HEK293T (cell line): Measurements from ENCODE around the gene FAM24A.

ENCODE experiments used
- CTCF ChIA-PET: fragments of 350-600 bp; formaldehyde crosslinking; extraction: SDS; loops from one replicate; lab custom pipeline; 2021; ENCODE audit warnings: antibody characterized with exemption, inconsistent platforms; lab: Yijun Ruan, JAX
- POLR2A ChIA-PET: fragments of 350-600 bp; formaldehyde crosslinking; extraction: SDS; loops from one replicate; lab custom pipeline; 2020; ENCODE audit warnings: antibody characterized with exemption, inconsistent platforms; lab: Yijun Ruan, JAX
- DNase-seq: peaks from one replicate; pipeline ENCODE4 v3.0.0; 2012; ENCODE audit warnings: mixed read lengths; ENCODE audit errors: extremely low spot score
- ARNT ChIP-seq: fragments of 450-650 bp; IDR thresholded peaks from 2 replicates; pipeline ENCODE4 v1.6.1; 2017; ENCODE audit warnings: mild to moderate bottlenecking
- BHLHE40 ChIP-seq: fragments of 450-650 bp; IDR thresholded peaks from 2 replicates; pipeline ENCODE4 v1.6.1; 2016; ENCODE audit warnings: mild to moderate bottlenecking, moderate library complexity, borderline replicate concordance
- CTBP1 ChIP-seq: fragments of 450-650 bp; IDR thresholded peaks from 2 replicates; pipeline ENCODE4 v1.6.1; 2016; ENCODE audit warnings: borderline replicate concordance
- ELF4 ChIP-seq: fragments of 450-650 bp; IDR thresholded peaks from 2 replicates; pipeline ENCODE4 v1.6.1; 2017; ENCODE audit warnings: antibody characterized with exemption
- FOXA1 ChIP-seq: fragments of 450-650 bp; IDR thresholded peaks from 2 replicates; pipeline ENCODE4 v1.6.1; 2016; ENCODE audit warnings: mild to moderate bottlenecking
- FOXK2 ChIP-seq: fragments of 450-650 bp; IDR thresholded peaks from 2 replicates; pipeline ENCODE4 v1.6.1; 2016; ENCODE audit warnings: mild to moderate bottlenecking
- FOXM1 ChIP-seq: fragments of 450-650 bp; IDR thresholded peaks from 2 replicates; pipeline ENCODE4 v1.6.1; 2017; ENCODE audit warnings: mild to moderate bottlenecking, borderline replicate concordance
- HDGF ChIP-seq: fragments of 450-650 bp; IDR thresholded peaks from 2 replicates; pipeline ENCODE4 v1.6.1; 2017; ENCODE audit warnings: antibody characterized with exemption, borderline replicate concordance
- L3MBTL2 ChIP-seq: fragments of 450-650 bp; conservative IDR thresholded peaks from 2 replicates; pipeline ENCODE4 v1.6.1; 2016; ENCODE audit warnings: mild to moderate bottlenecking
- LEF1 ChIP-seq: fragments of 450-650 bp; IDR thresholded peaks from 2 replicates; pipeline ENCODE4 v1.6.1; 2017; ENCODE audit warnings: mild to moderate bottlenecking, borderline replicate concordance
- NFRKB ChIP-seq: fragments of 450-650 bp; IDR thresholded peaks from 2 replicates; pipeline ENCODE4 v1.6.1; 2016; ENCODE audit warnings: mild to moderate bottlenecking, moderate library complexity
- PKNOX1 ChIP-seq: fragments of 450-650 bp; IDR thresholded peaks from 2 replicates; pipeline ENCODE4 v1.6.1; 2016
- SP1 ChIP-seq: fragments of 450-650 bp; IDR thresholded peaks from 2 replicates; pipeline ENCODE4 v1.6.1; 2017
- SUZ12 ChIP-seq: fragments of 450-650 bp; IDR thresholded peaks from 2 replicates; pipeline ENCODE4 v1.6.1; 2016; ENCODE audit warnings: mild to moderate bottlenecking
- TARDBP ChIP-seq: fragments of 450-650 bp; IDR thresholded peaks from 2 replicates; pipeline ENCODE4 v1.6.1; 2016
- ZNF384 ChIP-seq: fragments of 450-650 bp; IDR thresholded peaks from 2 replicates; pipeline ENCODE4 v1.6.1; 2016

Gene FAM24A

GRCh38 chr10:122875843-122876466 is 34.5 kb upstream of the FAM24A start:
- no peak for DNase-seq
- ChIA-PET POLR2A (no interaction called here), CTCF (no interaction called here)
- no peak for TF ChIP-seq PKNOX1

- ChIA-PET CTCF (no interaction called here), POLR2A (no interaction called here)
- DNase-seq, result no peak
- no peak for TF ChIP-seq SP1
- TF ChIP-seq SUZ12, result no peak
- no peak for TF ChIP-seq BHLHE40
- TF ChIP-seq NFRKB, result no peak
- TF ChIP-seq ZNF384, result no peak
- TF ChIP-seq LEF1, result no peak
- no peak for TF ChIP-seq FOXM1
- TF ChIP-seq ARNT, result no peak
- TF ChIP-seq FOXK2, result no peak
- no peak for TF ChIP-seq L3MBTL2
- TF ChIP-seq HDGF, result no peak
- TF ChIP-seq TARDBP, result no peak
- TF ChIP-seq PKNOX1, result no peak
Measured at GRCh38 chr10:122876467-122876855, 33.9 kb upstream of the FAM24A start.

- POLR2A ChIA-PET, result no interaction called here
- TF ChIP-seq LEF1 (no peak), SUZ12 (no peak), BHLHE40 (no peak), HDGF (no peak), ELF4 (no peak), FOXA1 (no peak), CTBP1 (no peak), TARDBP (no peak), NFRKB (no peak), PKNOX1 (no peak), SP1 (no peak), FOXM1 (no peak), ZNF384 (no peak), FOXK2 (no peak)
- CTCF ChIA-PET, result no interaction called here
- DNase-seq, result no peak
Measured at GRCh38 chr10:122877264-122877663, 33.1 kb upstream of the FAM24A start.

- no peak for DNase-seq
Measured at GRCh38 chr10:122878799-122879338, 31.5 kb upstream of the FAM24A start.

GRCh38 chr10:122879339-122880273 is 30.8 kb upstream of the FAM24A start, which contains the start of gene FAM24B:
TSS of gene FAM24B (minus strand) at chr10:122879581. CDS start at chr10:122850515, 29,066 bp downstream.
- ChIA-PET POLR2A (interaction anchor here (0.6 to 1.0 kb wide), 3 partner anchors 10 to 16 kb away, joined by 3 to 5 read pairs (median 5); no protein-coding TSS in a partner anchor), CTCF (no interaction called here)
- DNase-seq, result peak; percentile 98
- TF ChIP-seq FOXA1, result no peak
- TF ChIP-seq LEF1, result no peak
- peak; percentile 99 for TF ChIP-seq L3MBTL2

More at GRCh38 chr10:122878799-122879338, 31.5 kb upstream of the FAM24A start:
- ChIA-PET POLR2A (no interaction called here), CTCF (no interaction called here)
- TF ChIP-seq LEF1, result no peak
- TF ChIP-seq BHLHE40, result no peak
- TF ChIP-seq ARNT, result no peak
- TF ChIP-seq PKNOX1, result no peak
- no peak for TF ChIP-seq NFRKB
- TF ChIP-seq SP1, result no peak
- no peak for TF ChIP-seq CTBP1
- TF ChIP-seq SUZ12, result no peak
- no peak for TF ChIP-seq FOXA1
- TF ChIP-seq FOXM1, result no peak

- POLR2A ChIA-PET, result no interaction called here
Measured at GRCh38 chr10:122882766-122883165, 27.6 kb upstream of the FAM24A start.

More at GRCh38 chr10:122882766-122883165, 27.6 kb upstream of the FAM24A start:
- CTCF ChIA-PET, result no interaction called here
- TF ChIP-seq LEF1 (no peak), CTBP1 (no peak), L3MBTL2 (no peak), TARDBP (no peak), FOXA1 (no peak), SP1 (no peak), PKNOX1 (no peak), FOXK2 (no peak), ZNF384 (no peak), BHLHE40 (no peak), FOXM1 (no peak), HDGF (no peak), ELF4 (no peak), NFRKB (no peak), ARNT (no peak)
- DNase-seq, result no peak
